GM12873 (cell line): ENCODE measurements around the gene RAB6B.

Experiments
- TF ChIP-seq, protein P1 (sequence below): IDR thresholded peaks from 2 replicates; pipeline ENCODE4 v1.5.1; 2012; ENCODE audit warnings: low read depth, mild to moderate bottlenecking, moderate library complexity, low read length, control low read depth; ENCODE audit not compliant: insufficient read depth; ENCODE audit errors: missing control alignments

Gene RAB6B

DNA sequence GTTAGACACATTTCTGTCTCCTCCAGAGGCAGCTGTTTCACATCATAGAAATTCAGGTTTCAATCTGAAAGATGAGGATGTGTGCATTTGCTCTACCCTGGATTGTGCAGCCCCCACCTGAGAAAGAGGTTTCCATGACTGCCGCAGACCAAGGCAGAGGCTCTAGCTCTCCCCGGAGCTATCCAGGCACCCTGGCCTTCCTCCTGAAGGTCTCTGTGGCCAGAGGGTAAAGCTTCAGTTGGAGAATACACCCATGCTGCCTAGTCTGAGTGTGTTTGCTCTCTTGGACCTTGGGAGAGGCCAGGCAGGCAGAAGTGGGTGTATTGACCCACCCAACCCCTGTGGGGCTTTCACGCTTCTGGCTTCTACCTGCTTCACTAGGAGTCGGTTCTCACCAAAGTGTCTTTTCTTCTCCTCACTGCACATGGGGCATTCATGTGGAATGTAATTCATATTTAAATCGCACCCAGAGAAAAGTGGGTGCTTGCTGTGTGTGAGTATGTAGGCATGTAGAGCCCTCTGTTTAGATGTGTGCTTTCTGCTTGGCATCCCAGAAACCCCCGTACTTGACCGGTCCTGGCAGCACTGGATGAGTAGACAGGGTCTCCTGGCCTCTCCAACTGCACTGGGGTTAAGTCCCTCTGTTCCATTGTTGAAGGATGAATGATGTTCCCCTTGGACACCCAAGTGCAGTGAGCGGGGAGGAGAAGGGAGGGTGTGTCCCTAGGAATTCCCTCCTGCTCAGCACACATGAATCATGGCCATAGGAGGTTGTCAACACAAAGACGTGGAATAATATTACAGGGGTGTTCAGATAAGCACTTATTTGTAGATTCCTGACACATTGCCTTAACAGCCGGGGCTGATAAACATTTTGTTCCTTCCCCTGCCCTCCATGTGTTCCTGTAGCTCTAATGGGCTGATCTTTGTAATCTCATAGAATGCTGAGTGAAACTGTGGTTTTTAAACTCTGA lies 20.3 kb upstream of the RAB6B start:
- TF ChIP-seq, protein P1, sequence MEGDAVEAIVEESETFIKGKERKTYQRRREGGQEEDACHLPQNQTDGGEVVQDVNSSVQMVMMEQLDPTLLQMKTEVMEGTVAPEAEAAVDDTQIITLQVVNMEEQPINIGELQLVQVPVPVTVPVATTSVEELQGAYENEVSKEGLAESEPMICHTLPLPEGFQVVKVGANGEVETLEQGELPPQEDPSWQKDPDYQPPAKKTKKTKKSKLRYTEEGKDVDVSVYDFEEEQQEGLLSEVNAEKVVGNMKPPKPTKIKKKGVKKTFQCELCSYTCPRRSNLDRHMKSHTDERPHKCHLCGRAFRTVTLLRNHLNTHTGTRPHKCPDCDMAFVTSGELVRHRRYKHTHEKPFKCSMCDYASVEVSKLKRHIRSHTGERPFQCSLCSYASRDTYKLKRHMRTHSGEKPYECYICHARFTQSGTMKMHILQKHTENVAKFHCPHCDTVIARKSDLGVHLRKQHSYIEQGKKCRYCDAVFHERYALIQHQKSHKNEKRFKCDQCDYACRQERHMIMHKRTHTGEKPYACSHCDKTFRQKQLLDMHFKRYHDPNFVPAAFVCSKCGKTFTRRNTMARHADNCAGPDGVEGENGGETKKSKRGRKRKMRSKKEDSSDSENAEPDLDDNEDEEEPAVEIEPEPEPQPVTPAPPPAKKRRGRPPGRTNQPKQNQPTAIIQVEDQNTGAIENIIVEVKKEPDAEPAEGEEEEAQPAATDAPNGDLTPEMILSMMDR, result no peak

DNA sequence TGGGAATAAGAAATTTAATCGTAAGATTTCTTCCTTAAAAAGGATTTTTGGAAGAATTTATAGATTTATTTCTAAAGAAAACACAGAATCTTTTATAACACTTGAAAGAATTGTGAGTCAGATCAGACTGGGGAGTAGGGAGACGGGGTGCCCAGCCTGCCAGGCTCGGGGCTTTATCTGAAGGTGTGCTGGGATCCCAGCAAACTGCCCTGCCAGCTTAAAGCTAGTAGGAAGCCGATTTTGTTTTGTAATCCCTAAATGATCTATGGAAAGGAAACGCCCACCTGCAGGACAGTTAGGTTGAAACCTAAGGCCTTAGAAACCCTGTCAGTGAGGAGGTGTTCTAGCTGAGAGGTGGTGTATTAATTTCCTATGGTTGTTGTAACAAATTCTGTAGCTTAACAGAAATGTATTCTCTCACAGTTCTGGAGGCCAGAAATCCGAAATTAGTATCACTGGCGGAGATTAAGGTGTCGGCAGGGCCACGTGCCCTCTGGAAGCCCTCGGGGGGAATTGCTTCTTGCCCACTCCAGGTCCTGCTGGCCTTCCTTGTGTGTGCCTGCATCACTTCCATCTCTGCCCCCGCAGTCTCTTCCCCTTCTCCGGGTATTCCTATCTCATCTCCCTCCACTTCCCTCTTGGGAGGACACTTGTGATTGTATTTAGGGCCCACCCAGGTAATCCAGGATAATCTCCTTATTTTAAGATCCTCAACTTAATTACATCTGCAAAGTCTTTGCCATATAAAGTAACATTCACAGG lies 19.3 kb upstream of the RAB6B start:
- TF ChIP-seq, protein P1, result no peak

DNA sequence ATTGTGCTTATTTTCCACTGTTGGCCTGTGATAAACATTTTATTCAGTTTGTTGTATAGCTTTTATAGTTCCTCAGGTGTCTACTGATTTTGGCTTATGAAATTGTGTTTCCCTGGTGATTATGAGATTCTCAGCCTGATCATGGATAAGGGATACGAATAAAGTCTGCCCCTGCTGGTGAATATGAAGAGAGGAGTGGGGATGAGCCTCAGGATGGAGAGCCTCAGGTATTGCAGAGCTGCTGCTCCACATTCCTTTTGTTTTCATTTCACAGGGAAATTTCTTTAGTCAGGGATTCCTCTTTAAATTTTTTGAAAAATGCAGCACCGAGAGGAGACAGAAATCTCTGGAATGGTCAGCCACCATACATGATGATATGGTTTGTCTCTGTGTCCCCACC lies 14.7 kb upstream of the RAB6B start:
- TF ChIP-seq, protein P1, result no peak

DNA sequence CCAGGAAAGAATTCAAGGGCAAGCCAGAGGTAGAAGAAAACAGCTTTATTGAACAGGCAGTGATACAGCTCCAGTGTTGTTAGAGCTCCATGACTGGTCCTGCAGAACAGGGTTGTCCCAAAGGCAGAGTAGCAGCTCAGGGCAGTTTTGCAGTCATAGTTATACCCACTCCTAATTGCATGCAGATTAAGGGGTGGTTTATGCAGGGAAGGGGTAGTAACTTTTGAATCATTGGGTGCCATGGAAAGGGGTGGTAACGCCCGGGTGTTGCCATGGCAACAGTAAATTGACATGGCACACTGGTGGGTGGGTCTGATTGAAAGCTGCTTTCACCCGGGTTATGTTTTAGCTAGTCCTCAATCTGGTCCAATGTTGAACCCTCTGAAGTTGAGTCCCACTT lies 9.7 kb upstream of the RAB6B start:
- TF ChIP-seq, protein P1, result no peak

DNA sequence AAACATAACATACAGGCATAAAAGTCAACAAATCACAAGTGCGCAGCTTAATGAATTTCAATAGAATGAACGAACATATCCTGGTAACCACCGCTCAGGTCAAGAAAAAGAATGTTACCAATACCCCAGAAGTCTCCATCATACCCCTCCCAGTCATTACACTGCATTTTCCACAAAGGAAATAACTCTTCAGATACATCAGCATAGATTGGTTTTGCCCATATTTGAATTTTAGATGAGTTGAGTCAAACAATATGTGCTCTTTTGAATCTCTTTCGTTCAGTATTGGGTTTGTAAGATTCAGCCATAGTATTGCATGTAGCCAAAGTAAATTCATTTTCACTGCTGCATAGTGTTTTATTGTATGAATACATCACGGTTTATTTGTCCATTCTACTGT lies 6.2 kb upstream of the RAB6B start:
- TF ChIP-seq, protein P1, result no peak

DNA sequence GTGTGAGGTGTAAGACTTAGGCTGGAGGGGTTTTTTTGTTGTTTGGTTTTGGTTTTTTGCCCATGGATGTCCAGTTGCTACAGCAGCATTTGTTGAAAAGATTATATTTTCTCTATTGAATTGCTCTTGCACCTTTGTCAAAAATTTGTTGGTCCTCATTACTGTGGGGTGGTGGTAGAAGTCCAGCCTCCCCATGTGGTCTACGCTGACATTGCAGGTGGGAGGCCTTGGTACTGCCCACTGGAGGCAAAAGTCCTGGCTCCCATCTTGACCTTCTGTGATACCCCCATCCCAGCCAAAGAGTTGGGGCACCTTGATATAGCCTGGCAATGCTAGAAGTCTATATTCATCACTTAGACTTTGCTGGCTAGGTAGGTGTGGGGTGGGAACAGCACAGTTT lies 5.4 kb upstream of the RAB6B start:
- TF ChIP-seq, protein P1, result peak; percentile 58

DNA sequence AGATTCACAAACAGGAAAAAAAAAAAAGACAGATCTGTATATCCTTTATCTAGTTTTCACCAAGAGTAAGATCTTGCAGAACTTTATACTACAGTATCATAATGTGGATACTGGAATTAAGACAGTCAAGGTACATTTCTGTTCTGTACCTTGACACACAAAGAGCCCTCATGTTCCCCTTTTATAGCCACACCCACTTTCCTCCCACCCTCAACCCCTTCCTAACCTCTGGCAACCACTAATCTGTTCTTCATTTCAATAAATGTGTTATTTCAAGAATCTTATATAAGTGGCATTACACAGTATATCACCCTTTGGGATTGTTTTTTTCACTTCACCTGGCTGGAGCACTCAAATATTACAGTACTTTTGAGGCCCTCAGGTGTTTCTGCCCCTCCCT lies 3.6 kb upstream of the RAB6B start:
- TF ChIP-seq, protein P1, result no peak
